ENCODE data around the gene SIK2.

Gene SIK2

GRCh38 chr11:111601979-111602864, at the start of gene SIK2:
TSS of gene SIK2 (plus strand) at chr11:111602449. CDS start at chr11:111602564, 115 bp downstream.
- peak; percentile 71 to 79 for DNase-seq

- DNase-seq: no peak
Measured at GRCh38 chr11:111554532-111554931, 47.7 kb upstream of the SIK2 start.

- no peak for DNase-seq
Measured at GRCh38 chr11:111555255-111555654, 47.0 kb upstream of the SIK2 start.

GRCh38 chr11:111557425-111558111, 44.7 kb upstream of the SIK2 start:
- DNase-seq: no peak

- no peak for DNase-seq
Measured at GRCh38 chr11:111559800-111560464, 42.3 kb upstream of the SIK2 start.

GRCh38 chr11:111560800-111561199, 41.4 kb upstream of the SIK2 start:
- DNase-seq: no peak

- no peak for DNase-seq
Measured at GRCh38 chr11:111561306-111561705, 40.9 kb upstream of the SIK2 start.

GRCh38 chr11:111561791-111562325, 40.4 kb upstream of the SIK2 start:
- DNase-seq: no peak

- DNase-seq: no peak
Measured at GRCh38 chr11:111562692-111563389, 39.4 kb upstream of the SIK2 start.

GRCh38 chr11:111565114-111565720, 37.0 kb upstream of the SIK2 start:
- DNase-seq: peak; percentile 56

GRCh38 chr11:111566324-111566723, 35.9 kb upstream of the SIK2 start:
- no peak for DNase-seq

- DNase-seq: no peak
Measured at GRCh38 chr11:111569476-111569875, 32.8 kb upstream of the SIK2 start.

- no peak for DNase-seq
Measured at GRCh38 chr11:111570796-111571195, 31.5 kb upstream of the SIK2 start.

- no peak for DNase-seq
Measured at GRCh38 chr11:111571829-111572501, 30.3 kb upstream of the SIK2 start.

GRCh38 chr11:111572581-111572980, 29.7 kb upstream of the SIK2 start:
- no peak for DNase-seq

GRCh38 chr11:111573821-111574249, 28.4 kb upstream of the SIK2 start:
- DNase-seq: no peak

- DNase-seq: no peak
Measured at GRCh38 chr11:111574373-111575225, 27.6 kb upstream of the SIK2 start.

- no peak for DNase-seq
Measured at GRCh38 chr11:111575740-111576139, 26.5 kb upstream of the SIK2 start.

- DNase-seq: no peak
Measured at GRCh38 chr11:111577821-111578220, 24.4 kb upstream of the SIK2 start.

- no peak for DNase-seq
Measured at GRCh38 chr11:111581341-111581740, 20.9 kb upstream of the SIK2 start.

- DNase-seq: no peak
Measured at GRCh38 chr11:111582163-111582562, 20.1 kb upstream of the SIK2 start.
